Measurements from ENCODE around the gene RPL22L1.

DNA sequence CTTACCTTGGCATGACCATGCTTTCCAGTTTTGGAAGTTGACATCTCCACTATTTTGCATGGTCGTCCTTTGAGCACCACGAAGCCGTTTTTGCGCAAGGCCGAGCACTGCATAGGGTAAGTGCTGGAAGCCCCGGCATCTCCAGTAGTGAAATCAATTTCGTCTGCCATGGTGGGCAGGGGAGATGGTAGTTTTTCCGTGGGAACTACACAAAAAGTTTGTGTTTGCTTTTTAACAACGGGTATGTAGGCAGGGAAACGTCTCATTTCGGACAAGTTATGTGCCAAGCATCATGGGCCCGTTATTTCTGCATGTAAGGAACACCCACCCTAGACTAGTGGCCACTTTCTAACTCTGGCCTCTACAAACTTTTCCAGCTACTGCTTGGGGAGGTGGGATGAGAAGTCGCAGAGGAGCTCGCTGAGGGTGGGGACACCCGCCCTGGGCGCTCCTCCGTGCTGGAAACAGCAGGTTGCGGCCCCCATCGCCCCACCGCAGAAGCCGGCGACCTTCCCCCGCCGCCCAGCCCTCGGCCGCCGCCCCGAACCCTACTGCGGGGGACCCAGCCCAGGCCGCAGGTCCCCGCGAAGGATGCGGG, 37.7 kb upstream of the RPL22L1 start:
- TF ChIP-seq, protein P1, sequence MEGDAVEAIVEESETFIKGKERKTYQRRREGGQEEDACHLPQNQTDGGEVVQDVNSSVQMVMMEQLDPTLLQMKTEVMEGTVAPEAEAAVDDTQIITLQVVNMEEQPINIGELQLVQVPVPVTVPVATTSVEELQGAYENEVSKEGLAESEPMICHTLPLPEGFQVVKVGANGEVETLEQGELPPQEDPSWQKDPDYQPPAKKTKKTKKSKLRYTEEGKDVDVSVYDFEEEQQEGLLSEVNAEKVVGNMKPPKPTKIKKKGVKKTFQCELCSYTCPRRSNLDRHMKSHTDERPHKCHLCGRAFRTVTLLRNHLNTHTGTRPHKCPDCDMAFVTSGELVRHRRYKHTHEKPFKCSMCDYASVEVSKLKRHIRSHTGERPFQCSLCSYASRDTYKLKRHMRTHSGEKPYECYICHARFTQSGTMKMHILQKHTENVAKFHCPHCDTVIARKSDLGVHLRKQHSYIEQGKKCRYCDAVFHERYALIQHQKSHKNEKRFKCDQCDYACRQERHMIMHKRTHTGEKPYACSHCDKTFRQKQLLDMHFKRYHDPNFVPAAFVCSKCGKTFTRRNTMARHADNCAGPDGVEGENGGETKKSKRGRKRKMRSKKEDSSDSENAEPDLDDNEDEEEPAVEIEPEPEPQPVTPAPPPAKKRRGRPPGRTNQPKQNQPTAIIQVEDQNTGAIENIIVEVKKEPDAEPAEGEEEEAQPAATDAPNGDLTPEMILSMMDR (IDR thresholded peaks at IDR 0.05), result no peak
- no peak for TF ChIP-seq EZH2 (IDR thresholded peaks at IDR 0.05; ENCODE audit: borderline replicate concordance, insufficient read depth, low read depth, low read length, poor library complexity, severe bottlenecking)
